Common myeloid progenitor, CD34-positive (primary cell): ENCODE measurements around the gene KRAS.

ENCODE experiments used
- CTCF ChIA-PET: fragments of 350-600 bp; sonication (Branson Sonifier 250); formaldehyde crosslinking; loops from one replicate; lab custom pipeline; 2021; ENCODE audit warnings: antibody characterized with exemption; lab: Charles Lee
- POLR2A ChIA-PET: fragments of 350-600 bp; sonication (Branson Sonifier 250); formaldehyde crosslinking; loops from one replicate; lab custom pipeline; 2021; ENCODE audit warnings: antibody characterized with exemption; lab: Charles Lee
- DNase-seq, 3 donors: peaks; one replicate each; pipeline versions ENCODE4 v3.0.0 to v3.0.0-alpha.2; 2013
- H3K27ac ChIP-seq, 2 experiments: 1 replicate in 1 of 2; 2 replicates in 1 of 2; pipeline ENCODE4 v1.7.0; 2013; ENCODE audit warnings: inconsistent platforms in 2 of 2, low read length in 2 of 2, mild to moderate bottlenecking in 2 of 2, low read depth in 1 of 2, moderate library complexity in 1 of 2; ENCODE audit not compliant: severe bottlenecking in 2 of 2, insufficient read depth in 1 of 2, poor library complexity in 1 of 2
- H3K27me3 ChIP-seq, 5 experiments: replicated peaks in 2 of 5; 1 replicate in 3 of 5; 2 replicates in 2 of 5; pipeline versions ENCODE4 v1.6.1 to v1.7.0; 2013; ENCODE audit warnings: low read length in 4 of 5, mild to moderate bottlenecking in 2 of 5, moderate library complexity in 2 of 5, inconsistent platforms in 1 of 5; ENCODE audit not compliant: insufficient read depth in 5 of 5, control insufficient read depth in 4 of 5
- H3K36me3 ChIP-seq, 4 experiments: 1 replicate in 2 of 4; 2 replicates in 2 of 4; pipeline versions ENCODE4 v1.6.1 to v1.7.0; 2013; ENCODE audit warnings: low read length in 3 of 4, control low read depth in 1 of 4, mild to moderate bottlenecking in 1 of 4; ENCODE audit not compliant: control insufficient read depth in 4 of 4, insufficient read depth in 4 of 4
- H3K4me1 ChIP-seq, 4 experiments: 1 replicate in 3 of 4; 2 replicates in 1 of 4; pipeline versions ENCODE4 v1.6.1 to v1.7.1; 2013; ENCODE audit warnings: low read length in 3 of 4, mild to moderate bottlenecking in 3 of 4, control low read depth in 1 of 4, inconsistent platforms in 1 of 4, moderate library complexity in 1 of 4; ENCODE audit not compliant: control insufficient read depth in 4 of 4, insufficient read depth in 4 of 4; ENCODE audit errors: control extremely low read depth in 1 of 4
- H3K4me3 ChIP-seq, 7 experiments: 1 replicate in 4 of 7; 2 replicates in 3 of 7; pipeline versions ENCODE4 v1.5.1 to v1.7.0; 2013; ENCODE audit warnings: mild to moderate bottlenecking in 7 of 7, low read length in 6 of 7, moderate library complexity in 6 of 7, inconsistent platforms in 2 of 7, low read depth in 2 of 7, control low read depth in 1 of 7; ENCODE audit not compliant: insufficient read depth in 4 of 7, control insufficient read depth in 1 of 7; ENCODE audit errors: extremely low read depth in 1 of 7
- H3K9me3 ChIP-seq, 5 experiments: 1 replicate in 4 of 5; 2 replicates in 1 of 5; pipeline versions ENCODE4 v1.6.1 to v1.7.1; 2013; ENCODE audit warnings: low read length in 4 of 5, mild to moderate bottlenecking in 2 of 5, inconsistent platforms in 1 of 5, low read depth in 1 of 5, moderate library complexity in 1 of 5; ENCODE audit not compliant: control insufficient read depth in 4 of 5, insufficient read depth in 2 of 5; ENCODE audit errors: control extremely low read depth in 1 of 5
- WGBS: methylation state at CpG from one replicate; pipeline ENCODE4 v1.1.5; 2013; ENCODE audit not compliant: insufficient coverage; 5-methylcytosine and 5-hydroxymethylcytosine counted together

KRAS gene

GRCh38 chr12:25266497-25266896 is 15.8 kb upstream of the KRAS start:
- Histone ChIP-seq H3K4me3 (no peak overlapping the region), H3K27ac (no peak overlapping the region), H3K9me3 (no peaks in the 10 kb centered on the region), H3K27me3 (no peaks in the 10 kb centered on the region), H3K4me1 (peaks cover 0 to 11% (median 8%) of the 10 kb centered on the region in 4 experiments), H3K36me3 (no peaks in the 10 kb centered on the region)
- ChIA-PET CTCF (no interaction called here), POLR2A (interaction anchor here (0.9 kb wide), 1 partner anchor 102 kb away, joined by 3 read pairs; no protein-coding TSS in a partner anchor)
- DNase-seq = no peak

- Histone ChIP-seq H3K4me3 (no peak overlapping the region), H3K4me1 (peaks cover 0 to 5% (median 5%) of the 10 kb centered on the region in 4 experiments), H3K27me3 (no peaks in the 10 kb centered on the region), H3K27ac (no peak overlapping the region), H3K36me3 (no peaks in the 10 kb centered on the region), H3K9me3 (no peaks in the 10 kb centered on the region)
- WGBS = 91% methylated on average over 1 of the region's 1 CpG
- DNase-seq = no peak
- ChIA-PET POLR2A (no interaction called here), CTCF (interaction anchor here (0.7 to 2.0 kb wide), 4 partner anchors 10 to 118 kb away, joined by 3 to 4 read pairs (median 3); no protein-coding TSS in a partner anchor)
Observed at GRCh38 chr12:25264862-25265261, 14.1 kb upstream of the KRAS start.

- H3K36me3 ChIP-seq = no peaks in the 10 kb centered on the region
- H3K4me1 ChIP-seq = no peaks in the 10 kb centered on the region
- H3K9me3 ChIP-seq = no peaks in the 10 kb centered on the region
- ChIA-PET CTCF (interaction anchor here (0.7 to 2.0 kb wide), 4 partner anchors 9 to 119 kb away, joined by 3 to 4 read pairs (median 3); no protein-coding TSS in a partner anchor), POLR2A (no interaction called here)
- H3K4me3 ChIP-seq = no peak overlapping the region
- no peak overlapping the region for H3K27ac ChIP-seq
- no CpG with 5 or more reads among the region's 1 CpG for WGBS
- no peak for DNase-seq
- no peaks in the 10 kb centered on the region for H3K27me3 ChIP-seq
Observed at GRCh38 chr12:25264114-25264513, 13.4 kb upstream of the KRAS start.

GRCh38 chr12:25263594-25263993 is 12.9 kb upstream of the KRAS start:
- Histone ChIP-seq H3K4me1 (no peaks in the 10 kb centered on the region), H3K4me3 (no peak overlapping the region), H3K36me3 (no peaks in the 10 kb centered on the region), H3K9me3 (no peaks in the 10 kb centered on the region), H3K27ac (no peak overlapping the region), H3K27me3 (no peaks in the 10 kb centered on the region)
- DNase-seq = no peak
- POLR2A ChIA-PET = no interaction called here
- CTCF ChIA-PET = no interaction called here
- 100% methylated on average over 1 of the region's 4 CpGs for WGBS

GRCh38 chr12:25262389-25263074 is 11.8 kb upstream of the KRAS start:
- Histone ChIP-seq H3K4me3 (no peak overlapping the region), H3K4me1 (no peaks in the 10 kb centered on the region), H3K9me3 (no peaks in the 10 kb centered on the region), H3K27ac (no peak overlapping the region), H3K36me3 (no peaks in the 10 kb centered on the region), H3K27me3 (no peaks in the 10 kb centered on the region)
- POLR2A ChIA-PET = no interaction called here
- CTCF ChIA-PET = interaction anchor here (1.9 kb wide), 1 partner anchor 11 kb away, joined by 5 read pairs; no protein-coding TSS in a partner anchor
- DNase-seq = no peak
- WGBS = no CpG with 5 or more reads among the region's 1 CpG

- DNase-seq = no peak
- no peak overlapping the region for H3K4me3 ChIP-seq
- peaks cover 0 to 2% (median 0%) of the 10 kb centered on the region in 4 experiments for H3K4me1 ChIP-seq
- H3K27me3 ChIP-seq = no peaks in the 10 kb centered on the region
- 100% methylated on average over 2 of the region's 5 CpGs for WGBS
- CTCF ChIA-PET = no interaction called here
- no peaks in the 10 kb centered on the region for H3K9me3 ChIP-seq
- H3K27ac ChIP-seq = no peak overlapping the region
- POLR2A ChIA-PET = no interaction called here
- H3K36me3 ChIP-seq = no peaks in the 10 kb centered on the region
Observed at GRCh38 chr12:25257590-25258324, 7.0 kb upstream of the KRAS start.

- H3K4me1 ChIP-seq = peaks cover 0 to 2% (median 1%) of the 10 kb centered on the region in 4 experiments
- no peak overlapping the region for H3K27ac ChIP-seq
- H3K27me3 ChIP-seq = no peaks in the 10 kb centered on the region
- H3K36me3 ChIP-seq = no peaks in the 10 kb centered on the region
- CTCF ChIA-PET = no interaction called here
- POLR2A ChIA-PET = no interaction called here
- WGBS = 91% methylated on average over 3 of the region's 3 CpGs
- DNase-seq = no peak
- no peaks in the 10 kb centered on the region for H3K9me3 ChIP-seq
- no peak overlapping the region for H3K4me3 ChIP-seq
Observed at GRCh38 chr12:25256826-25257225, 6.1 kb upstream of the KRAS start.
